ENCODE data around the gene SERPINE2. TPM values are rescaled to one million over a fixed set of nuclear protein-coding genes. Genes with fewer than 3 reads are reported as not detected.

SERPINE2 gene
- total RNA-seq, 1 experiment from 2014 or later, result 3.8 TPM

Other genes with a start within 250 kb of the SERPINE2 start
- 180 TPM in 2 replicates for gene AP1S3, start 201.7 kb downstream of the SERPINE2 start, total RNA-seq (2022)
- 110 and 123 TPM in 2 replicates for gene WDFY1, start 94.0 kb downstream of the SERPINE2 start, total RNA-seq (2022)
- gene MRPL44, start 81.8 kb downstream of the SERPINE2 start, total RNA-seq (2022), result 64.9 and 66.6 TPM in 2 replicates